HG03354 (cell line): ENCODE measurements around the gene ARHGAP28.

ENCODE experiments used
- ATAC-seq: cut with Tn5 transposase; IDR thresholded peaks from one replicate; pipeline ENCODE4 v1.9.1; 2021; ENCODE audit warnings: mild to moderate bottlenecking; ENCODE audit not compliant: unreplicated experiment, poor library complexity, severe bottlenecking

ARHGAP28 gene

GRCh38 chr18:6859676-6860422, 130.3 kb downstream of the ARHGAP28 start:
- ATAC-seq = no peak

GRCh38 chr18:6860804-6861448, 131.4 kb downstream of the ARHGAP28 start:
- ATAC-seq = no peak

GRCh38 chr18:6865251-6865650, 135.7 kb downstream of the ARHGAP28 start:
- no peak for ATAC-seq

GRCh38 chr18:6866552-6867085, 137.1 kb downstream of the ARHGAP28 start:
- no peak for ATAC-seq

GRCh38 chr18:6868033-6868432, 138.5 kb downstream of the ARHGAP28 start:
- ATAC-seq = no peak

GRCh38 chr18:6871566-6871965, 142.1 kb downstream of the ARHGAP28 start:
- no peak for ATAC-seq

GRCh38 chr18:6873040-6873751, 143.7 kb downstream of the ARHGAP28 start:
- ATAC-seq = no peak

- ATAC-seq = no peak
These were observed 144.8 kb downstream of the ARHGAP28 start for GRCh38 chr18:6874315-6874714.

GRCh38 chr18:6875749-6876148, 146.2 kb downstream of the ARHGAP28 start:
- no peak for ATAC-seq

- ATAC-seq = no peak
These were observed 147.1 kb downstream of the ARHGAP28 start for GRCh38 chr18:6876641-6877041.

GRCh38 chr18:6877288-6877687, 147.8 kb downstream of the ARHGAP28 start:
- no peak for ATAC-seq

GRCh38 chr18:6878556-6879297, 149.2 kb downstream of the ARHGAP28 start:
- ATAC-seq = no peak

- no peak for ATAC-seq
These were observed 150.1 kb downstream of the ARHGAP28 start for GRCh38 chr18:6879508-6880195.

GRCh38 chr18:6881034-6881820, 151.7 kb downstream of the ARHGAP28 start:
- no peak for ATAC-seq

- no peak for ATAC-seq
These were observed 152.9 kb downstream of the ARHGAP28 start for GRCh38 chr18:6882401-6882800.

- no peak for ATAC-seq
These were observed 155.5 kb downstream of the ARHGAP28 start for GRCh38 chr18:6885006-6885481.

GRCh38 chr18:6885992-6886796, 156.7 kb downstream of the ARHGAP28 start:
- peak; percentile 54 for ATAC-seq
